Prostate gland (tissue), 2 donors: ENCODE results near the gene ZNF280B.

Experiments
- POLR2AphosphoS5 ChIP-seq: sonication (generic); formaldehyde crosslinking; IDR thresholded peaks from one replicate; pipeline ENCODE4 v1.6.1; 2017; ENCODE audit warnings: antibody characterized with exemption
- TF ChIP-seq, protein P1 (sequence below), 4 experiments: fragments of 200-600 bp in 2 of 4; fragments of 450-650 bp in 2 of 4; sonication (generic) in 2 of 4; IDR thresholded peaks; 1 replicate in 3 of 4; 2 replicates in 1 of 4; pipeline ENCODE4 v1.5.1; 2016 to 2019; ENCODE audit warnings: antibody characterized with exemption in 4 of 4, mild to moderate bottlenecking in 2 of 4, moderate library complexity in 2 of 4

DNA sequence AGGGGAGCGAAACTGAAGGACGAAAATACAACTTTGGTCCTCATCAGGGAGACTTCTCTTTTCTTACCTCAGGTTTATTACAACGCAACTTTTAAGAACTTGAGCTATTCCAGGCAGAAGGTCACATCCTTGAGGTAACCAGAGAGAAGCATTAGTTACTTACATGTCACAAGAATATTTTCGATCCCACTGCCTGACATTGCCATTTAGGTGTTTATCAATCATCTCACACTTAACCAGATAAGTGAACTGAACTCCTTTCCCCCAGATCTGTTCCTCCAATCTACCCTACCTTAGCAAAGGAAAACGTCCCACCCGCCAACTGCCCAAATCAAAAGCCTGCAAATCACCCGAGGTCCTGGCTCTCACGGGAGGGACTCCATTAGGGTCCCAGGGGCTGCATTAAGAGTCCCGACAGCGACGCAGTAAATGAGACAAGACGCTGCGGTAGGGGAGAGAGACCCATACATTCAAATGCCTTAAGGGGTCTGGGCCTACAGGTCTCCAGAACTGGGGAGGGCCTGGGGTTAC is 734 bp downstream of the ZNF280B start:
- TF ChIP-seq, protein P1, sequence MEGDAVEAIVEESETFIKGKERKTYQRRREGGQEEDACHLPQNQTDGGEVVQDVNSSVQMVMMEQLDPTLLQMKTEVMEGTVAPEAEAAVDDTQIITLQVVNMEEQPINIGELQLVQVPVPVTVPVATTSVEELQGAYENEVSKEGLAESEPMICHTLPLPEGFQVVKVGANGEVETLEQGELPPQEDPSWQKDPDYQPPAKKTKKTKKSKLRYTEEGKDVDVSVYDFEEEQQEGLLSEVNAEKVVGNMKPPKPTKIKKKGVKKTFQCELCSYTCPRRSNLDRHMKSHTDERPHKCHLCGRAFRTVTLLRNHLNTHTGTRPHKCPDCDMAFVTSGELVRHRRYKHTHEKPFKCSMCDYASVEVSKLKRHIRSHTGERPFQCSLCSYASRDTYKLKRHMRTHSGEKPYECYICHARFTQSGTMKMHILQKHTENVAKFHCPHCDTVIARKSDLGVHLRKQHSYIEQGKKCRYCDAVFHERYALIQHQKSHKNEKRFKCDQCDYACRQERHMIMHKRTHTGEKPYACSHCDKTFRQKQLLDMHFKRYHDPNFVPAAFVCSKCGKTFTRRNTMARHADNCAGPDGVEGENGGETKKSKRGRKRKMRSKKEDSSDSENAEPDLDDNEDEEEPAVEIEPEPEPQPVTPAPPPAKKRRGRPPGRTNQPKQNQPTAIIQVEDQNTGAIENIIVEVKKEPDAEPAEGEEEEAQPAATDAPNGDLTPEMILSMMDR (IDR thresholded peaks at IDR 0.05), result no peak
- no peak for TF ChIP-seq POLR2AphosphoS5
